OCI-M2 (cell line): ENCODE measurements around the gene P2RY13.

ENCODE experiments used
- DNase-seq: peaks from one replicate; lab custom pipeline; 2025; ENCODE audit not compliant: unreplicated experiment; lab: John Stamatoyannopoulos, UW

P2RY13 gene

DNA sequence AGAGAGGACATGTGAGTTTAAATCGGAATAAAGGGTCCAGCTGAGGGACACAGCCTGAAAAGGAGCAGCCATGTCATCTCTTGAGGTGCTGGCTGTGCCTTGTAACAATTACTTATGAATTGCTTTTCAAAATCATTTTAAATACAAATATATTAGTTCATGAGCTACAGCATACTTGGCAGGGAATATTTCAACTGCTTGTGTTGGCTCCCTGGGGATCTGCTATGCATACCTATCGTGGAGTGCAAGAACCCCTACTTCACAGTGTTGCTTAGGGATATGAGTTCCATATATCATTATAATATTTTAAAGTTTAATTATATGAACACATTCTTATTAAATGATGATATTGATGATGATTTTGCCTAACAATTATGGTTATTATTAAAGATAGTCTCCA is 31.9 kb downstream of the P2RY13 start:
- no peak for DNase-seq

GRCh38 chr3:151296226-151296625 is 33.1 kb downstream of the P2RY13 start:
- no peak for DNase-seq

GRCh38 chr3:151293127-151293526 is 36.2 kb downstream of the P2RY13 start:
- no peak for DNase-seq

DNA sequence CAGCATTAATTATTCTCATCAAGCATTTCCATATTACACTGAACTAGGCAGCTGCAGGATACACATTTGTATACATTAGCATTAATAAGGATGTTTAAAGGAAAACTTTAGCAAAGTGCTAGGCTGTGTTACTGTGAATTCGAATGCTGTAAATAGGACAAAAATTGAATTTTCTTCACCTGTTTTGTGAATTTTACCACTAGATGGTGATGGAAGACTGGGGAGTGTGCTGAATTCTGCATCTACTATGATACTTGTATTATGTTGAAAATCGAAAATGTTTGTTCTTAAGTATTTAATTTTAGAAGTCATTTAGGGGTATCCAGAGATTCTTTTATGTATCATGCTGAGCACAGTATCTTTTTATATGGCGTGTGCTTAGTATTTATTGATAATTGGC is 38.7 kb downstream of the P2RY13 start:
- DNase-seq = no peak

DNA sequence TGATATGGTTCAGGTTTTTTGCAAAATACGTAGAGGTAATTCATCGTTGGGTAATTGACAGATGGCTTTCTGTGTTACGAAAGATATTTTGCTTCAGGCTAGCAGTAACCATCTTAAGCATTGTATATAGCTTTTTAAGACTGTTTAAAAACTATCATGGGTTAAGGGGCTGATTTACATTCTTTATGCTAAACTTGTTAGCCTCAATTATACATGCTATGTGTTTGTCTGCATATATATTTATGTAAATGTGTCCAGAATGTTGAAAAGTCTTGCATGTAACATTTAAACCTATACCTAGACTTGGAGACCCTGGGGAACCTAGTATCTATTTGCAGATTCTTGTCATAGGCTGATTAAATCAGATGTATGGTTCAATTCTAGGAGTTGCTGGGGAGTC is 39.9 kb downstream of the P2RY13 start:
- no peak for DNase-seq

GRCh38 chr3:151285940-151286339 is 43.4 kb downstream of the P2RY13 start:
- no peak for DNase-seq

DNA sequence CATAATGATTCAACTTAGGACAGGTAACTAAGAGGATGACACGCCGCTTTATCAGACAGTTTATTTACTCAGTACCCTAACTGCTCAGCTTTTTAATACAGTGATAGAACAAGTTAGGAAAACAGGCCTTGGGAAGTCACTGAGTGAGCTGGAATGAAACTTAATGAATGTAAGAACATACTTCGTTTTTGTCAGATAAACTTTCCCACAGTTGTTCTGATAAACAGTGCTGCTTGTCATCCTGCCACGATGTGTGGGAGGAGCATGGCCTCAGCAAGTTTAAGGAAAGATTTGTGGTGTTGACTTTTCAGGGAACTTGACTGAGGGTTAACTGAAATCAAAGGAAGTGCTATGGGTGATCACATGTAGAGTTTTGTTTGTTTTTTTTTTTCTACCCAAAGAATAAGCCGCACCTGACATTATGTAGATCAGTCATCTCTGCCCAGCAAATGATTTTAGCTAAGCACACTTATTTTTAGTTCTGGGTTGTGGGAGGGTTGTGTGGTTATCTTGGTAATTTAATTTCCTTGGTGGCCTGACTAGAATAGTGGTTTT is 45.4 kb downstream of the P2RY13 start:
- DNase-seq = no peak

- no peak for DNase-seq
These were observed 46.0 kb downstream of the P2RY13 start for GRCh38 chr3:151283387-151283786.

DNA sequence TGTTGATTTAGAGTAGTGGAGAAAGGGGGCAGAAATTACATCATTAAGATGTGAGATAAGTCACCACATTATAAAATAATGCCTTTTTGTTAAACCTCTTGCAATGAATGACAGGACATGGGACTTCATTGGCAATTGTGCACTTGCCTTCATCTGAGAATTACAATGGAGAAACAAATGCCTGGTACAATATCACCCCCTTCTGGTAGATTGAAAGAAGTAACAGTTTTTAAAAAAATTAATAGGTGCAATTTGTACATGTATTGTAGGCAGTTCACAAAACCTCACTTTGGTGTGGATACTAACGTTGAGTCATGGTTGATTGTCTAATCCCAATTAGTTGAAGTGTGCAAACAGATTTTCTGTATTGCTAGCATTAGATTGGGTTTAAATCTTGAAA is 46.4 kb downstream of the P2RY13 start:
- no peak for DNase-seq

DNA sequence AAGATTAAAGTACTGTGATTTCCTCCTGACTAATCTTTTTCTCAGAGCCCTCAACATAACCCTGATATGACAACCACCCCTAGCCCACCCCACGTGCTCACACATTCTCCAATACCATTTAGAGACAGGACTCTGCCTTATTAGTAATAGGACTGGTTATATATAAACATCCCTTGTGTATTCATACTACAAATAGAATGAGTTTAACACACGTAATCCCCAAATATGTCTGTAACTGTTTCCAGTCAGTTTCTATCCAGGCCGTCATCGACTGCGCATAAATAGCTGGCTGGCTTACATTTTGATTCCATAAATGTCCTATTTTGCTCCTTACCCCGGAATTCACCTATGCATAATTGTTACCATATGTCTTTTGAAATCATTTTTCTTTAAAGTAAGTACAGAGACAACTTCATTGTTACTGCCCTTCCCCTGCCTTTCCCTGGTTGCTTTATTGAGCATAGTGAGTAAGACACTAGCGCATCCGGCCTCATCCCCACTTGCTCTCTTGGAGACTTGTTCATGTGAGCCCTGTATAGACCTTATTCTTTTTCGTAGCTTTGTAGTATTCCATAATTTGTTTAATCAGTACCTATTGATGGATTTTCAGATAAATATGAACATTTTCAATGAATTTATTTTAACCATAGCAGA is 47.6 kb downstream of the P2RY13 start:
- no peak for DNase-seq

DNA sequence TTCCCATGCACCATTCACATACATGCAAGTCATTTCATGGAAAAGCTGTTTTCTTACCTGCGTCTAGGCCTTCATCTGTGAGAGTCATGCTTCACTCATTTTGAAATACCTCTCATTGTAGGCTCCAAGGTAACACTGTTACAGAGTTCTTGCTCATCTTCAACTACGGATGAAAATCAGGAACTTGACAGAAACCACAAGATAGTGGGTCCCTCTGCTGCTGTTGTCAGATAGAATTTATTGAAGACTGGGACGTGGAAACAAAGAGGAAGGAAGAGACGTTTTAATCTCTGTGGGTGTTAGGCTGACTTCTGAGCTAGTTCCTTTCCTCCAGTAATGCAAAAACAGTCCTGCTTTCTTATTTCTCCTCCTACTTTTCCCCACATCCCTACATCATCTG is 51.1 kb downstream of the P2RY13 start, which contains the start of gene P2RY14:
P2RY14 (minus strand) TSS at position 313 of the 400 bp plus-strand sequence. CDS start 64,226 bp downstream, outside the sequence.
- no peak for DNase-seq

- DNase-seq = no peak
These were observed 52.7 kb downstream of the P2RY13 start for GRCh38 chr3:151276687-151277042.
